Esophagus squamous epithelium (tissue), 5 donors: ENCODE data around the gene PTPRM. TPM values are rescaled to one million over a fixed set of nuclear protein-coding genes. Genes with fewer than 3 reads are reported as not detected.

Experiments
- DNase-seq: peaks from one replicate; lab custom pipeline; 2025; lab: John Stamatoyannopoulos, UW
- H3K27ac ChIP-seq, 4 donors: fragments of 200-600 bp; sonication (generic); one replicate each; pipeline ENCODE4 v1.5.1; 2016 to 2019; ENCODE audit warnings: mild to moderate bottlenecking in 1 of 4
- H3K27me3 ChIP-seq, 4 donors: fragments of 200-600 bp; sonication (generic); 1 replicate in 3 of 4; 2 replicates in 1 of 4; pipeline versions ENCODE4 v1.5.1 to v1.6.0; 2017 to 2021; ENCODE audit warnings: antibody characterized with exemption in 1 of 4
- H3K36me3 ChIP-seq, 3 donors: fragments of 200-600 bp; sonication (generic); one replicate each; pipeline ENCODE4 v1.5.1; 2016 to 2019
- H3K4me1 ChIP-seq, 3 donors: fragments of 200-600 bp; sonication (generic); one replicate each; pipeline ENCODE4 v1.5.1; 2017 to 2019
- H3K4me3 ChIP-seq, 4 donors: fragments of 200-600 bp; sonication (generic); 1 replicate in 3 of 4; 2 replicates in 1 of 4; pipeline ENCODE4 v1.5.1; 2016 to 2019; ENCODE audit warnings: mild to moderate bottlenecking in 2 of 4, moderate library complexity in 1 of 4
- H3K9me3 ChIP-seq, 3 donors: fragments of 200-600 bp; sonication (generic); one replicate each; pipeline ENCODE4 v1.5.1; 2016 to 2019
- CTCF ChIP-seq, 6 experiments: fragments of 450-650 bp in 4 of 6; fragments of 200-600 bp in 2 of 6; sonication (generic) in 2 of 6; IDR thresholded peaks; one replicate each; pipeline ENCODE4 v1.5.1; 2016 to 2019; ENCODE audit warnings: antibody characterized with exemption in 6 of 6, mild to moderate bottlenecking in 4 of 6, moderate library complexity in 4 of 6
- POLR2A ChIP-seq, 4 donors: fragments of 450-650 bp; IDR thresholded peaks; one replicate each; pipeline ENCODE4 v1.6.1; 2017; ENCODE audit warnings: antibody characterized with exemption in 4 of 4, mild to moderate bottlenecking in 4 of 4, moderate library complexity in 3 of 4
- WGBS, 2 donors: methylation state at CpG; one replicate each; pipeline ENCODE4 v1.1.5; 2018; 5-methylcytosine and 5-hydroxymethylcytosine counted together
- intact Hi-C: fragments of 100-400 bp; cut with DNase I; formaldehyde crosslinking; loops from one replicate; pipeline ENCODE4 v1.15.0; 2022
- total RNA-seq, 4 donors: library from RNA; depleted of rRNA; stranded (reverse); fragments of >200 nt; gene quantifications; one replicate each; pipeline ENCODE4 v1.1.0, GENCODE V29; 2016
- donor health status: DM: yes; HTN: yes; CAD: no.

The PTPRM gene
- total RNA-seq, 4 donors from 2014 or later: 6.5 to 38.7 (median 11.1) TPM

GRCh38 chr18:7579918-7580542, 12.9 kb downstream of the PTPRM start:
- H3K4me3 ChIP-seq: no peak overlapping the region
- TF ChIP-seq POLR2A (IDR thresholded peaks at IDR 0.05): no peak
- no peak for TF ChIP-seq CTCF (IDR thresholded peaks at IDR 0.05)
- H3K36me3 ChIP-seq: no peaks in the 10 kb centered on the region
- intact Hi-C loops: no loop called here
- no peak for DNase-seq
- 82 to 84% methylated on average over 4 of the region's 4 CpGs for WGBS, 2 donors
- H3K27ac ChIP-seq: no peak overlapping the region
- H3K9me3 ChIP-seq: no peaks in the 10 kb centered on the region
- no peaks in the 10 kb centered on the region for H3K27me3 ChIP-seq
- peaks cover 0 to 18% (median 3%) of the 10 kb centered on the region in 3 donors for H3K4me1 ChIP-seq

- peak overlapping the region in 1 of 4 donors; percentile 10 for H3K27ac ChIP-seq
- WGBS, 2 donors: 56 to 57% methylated on average over 7 of the region's 7 CpGs
- TF ChIP-seq CTCF (IDR thresholded peaks at IDR 0.05): no peak
- no peak for TF ChIP-seq POLR2A (IDR thresholded peaks at IDR 0.05)
- H3K27me3 ChIP-seq: no peaks in the 10 kb centered on the region
- no peak for DNase-seq
- H3K9me3 ChIP-seq: no peaks in the 10 kb centered on the region
- no peak overlapping the region for H3K4me3 ChIP-seq
- no peaks in the 10 kb centered on the region for H3K36me3 ChIP-seq
- peaks cover 0 to 14% (median 0%) of the 10 kb centered on the region in 3 donors for H3K4me1 ChIP-seq
- intact Hi-C loops: no loop called here
These were observed 17.6 kb downstream of the PTPRM start for GRCh38 chr18:7584646-7585275.

- intact Hi-C loops: no loop called here
- Histone ChIP-seq H3K27me3 (no peaks in the 10 kb centered on the region), H3K9me3 (no peaks in the 10 kb centered on the region), H3K4me3 (no peak overlapping the region), H3K4me1 (peaks cover 0 to 14% (median 0%) of the 10 kb centered on the region in 3 donors), H3K36me3 (no peaks in the 10 kb centered on the region), H3K27ac (peak overlapping the region in 1 of 4 donors; percentile 10)
- no peak for DNase-seq
- WGBS, 2 donors: 50 to 55% methylated on average over 4 of the region's 4 CpGs
- no peak for TF ChIP-seq CTCF (IDR thresholded peaks at IDR 0.05)
These were observed 18.2 kb downstream of the PTPRM start for GRCh38 chr18:7585276-7585670.

- Histone ChIP-seq H3K27ac (no peak overlapping the region), H3K9me3 (no peaks in the 10 kb centered on the region), H3K4me3 (no peak overlapping the region), H3K36me3 (no peaks in the 10 kb centered on the region), H3K27me3 (no peaks in the 10 kb centered on the region), H3K4me1 (peaks cover 0 to 22% (median 0%) of the 10 kb centered on the region in 3 donors)
- no peak for TF ChIP-seq POLR2A (IDR thresholded peaks at IDR 0.05)
- TF ChIP-seq CTCF (IDR thresholded peaks at IDR 0.05): no peak
- WGBS, 2 donors: 86 to 94% methylated on average over 1 of the region's 1 CpG
- intact Hi-C loops: no loop called here
- DNase-seq: no peak
These were observed 19.3 kb downstream of the PTPRM start for GRCh38 chr18:7586379-7586778.

GRCh38 chr18:7590826-7591560, 23.9 kb downstream of the PTPRM start:
- H3K9me3 ChIP-seq: no peaks in the 10 kb centered on the region
- WGBS, 2 donors: 11 to 25% methylated on average over 1 of the region's 1 CpG
- no peaks in the 10 kb centered on the region for H3K27me3 ChIP-seq
- no peak for TF ChIP-seq POLR2A (IDR thresholded peaks at IDR 0.05)
- no peak for TF ChIP-seq CTCF (IDR thresholded peaks at IDR 0.05)
- intact Hi-C loops: no loop called here
- no peak overlapping the region for H3K27ac ChIP-seq
- no peak overlapping the region for H3K4me3 ChIP-seq
- peaks cover 0 to 10% (median 0%) of the 10 kb centered on the region in 3 donors for H3K4me1 ChIP-seq
- no peaks in the 10 kb centered on the region for H3K36me3 ChIP-seq
- DNase-seq: no peak
